GM19455 (cell line): Measurements from ENCODE around the gene C4orf17.
A peak's percentile ranks its signal among the peaks of the same experiment; 100 is the strongest.
"Not testable (repeated sequence)": the region's sequence is repeated elsewhere in the genome, so short reads cannot be mapped to it uniquely, and the experiment has no call there.

ENCODE experiments used
- ATAC-seq: cut with Tn5 transposase; IDR thresholded peaks from one replicate; pipeline ENCODE4 v1.9.1; 2021; ENCODE audit not compliant: unreplicated experiment

The C4orf17 gene

DNA sequence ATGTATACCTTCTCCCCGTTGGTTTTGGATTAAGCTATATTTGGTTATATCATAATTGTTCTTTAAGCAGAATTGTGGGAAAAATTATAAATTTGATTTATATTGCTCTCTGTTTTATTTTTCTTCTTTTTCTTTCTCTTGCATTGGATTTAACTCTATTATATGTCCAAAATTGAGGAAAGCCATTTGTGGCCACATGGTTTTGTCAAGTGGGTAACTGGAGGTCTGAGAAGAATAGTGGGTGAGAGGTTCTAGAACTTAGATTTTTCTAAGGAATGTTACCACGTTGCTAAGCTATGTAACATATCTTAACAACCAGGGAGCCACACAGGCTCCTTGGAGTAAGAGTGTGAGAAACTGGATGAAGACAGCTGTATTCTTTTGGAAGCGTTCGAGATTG lies at the start of gene C4orf17:
TSS of gene C4orf17 (plus strand) at position 301 of the 400 bp plus-strand sequence. CDS start 2,061 bp downstream, outside the sequence.
- no peak for ATAC-seq

GRCh38 chr4:99461623-99462401 lies 49.0 kb upstream of the C4orf17 start:
- no peak for ATAC-seq

DNA sequence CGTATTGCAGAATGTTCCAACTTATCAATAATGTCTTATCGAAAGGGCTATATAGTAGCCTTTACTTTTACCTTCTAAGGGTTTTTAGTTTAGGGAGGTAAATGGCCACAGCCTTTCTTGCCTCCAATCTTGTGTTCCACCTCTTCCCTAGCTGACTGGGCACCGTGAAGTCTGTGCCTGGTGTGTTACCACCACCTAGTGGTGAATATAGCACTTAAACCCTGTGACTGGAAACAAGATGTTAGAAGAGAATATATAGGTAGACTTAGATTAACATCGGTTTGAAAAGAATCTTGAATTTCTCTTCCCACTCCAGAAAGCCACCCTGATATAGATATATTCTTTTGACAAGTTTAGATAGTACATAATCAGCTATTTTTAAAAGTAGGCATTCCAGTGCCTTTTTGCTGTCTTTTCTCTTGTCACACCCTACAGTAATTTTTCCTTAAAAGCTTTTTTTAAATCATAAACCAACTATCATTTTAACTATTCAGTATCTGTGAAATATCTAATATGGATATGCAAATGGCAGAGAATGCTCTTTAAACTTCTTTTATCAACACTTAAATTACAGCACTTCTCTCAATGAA lies 47.9 kb upstream of the C4orf17 start:
- peak; percentile 96 for ATAC-seq

GRCh38 chr4:99463566-99463965 lies 47.3 kb upstream of the C4orf17 start:
- no peak for ATAC-seq

- ATAC-seq = no peak
Observed at GRCh38 chr4:99467887-99468286, 42.9 kb upstream of the C4orf17 start.

DNA sequence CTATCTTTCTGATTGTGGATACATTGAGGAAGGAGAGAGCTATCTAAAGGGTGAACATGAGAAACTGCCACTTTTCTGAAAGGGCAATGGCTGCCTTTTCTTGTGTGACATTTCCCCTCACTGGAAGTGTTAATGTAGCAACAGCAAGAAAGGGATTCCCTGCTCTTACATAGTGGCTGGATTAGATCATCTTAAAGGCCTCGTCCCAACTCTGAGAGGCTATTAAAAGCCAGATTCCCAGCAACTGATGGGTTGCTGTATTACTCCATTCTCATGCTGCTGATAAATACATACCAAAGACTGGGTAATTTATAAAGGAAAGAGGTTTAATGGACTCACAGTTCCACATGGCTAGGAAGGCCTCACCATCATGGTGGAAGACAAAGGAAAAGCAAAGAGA lies 41.9 kb upstream of the C4orf17 start:
- no peak for ATAC-seq

DNA sequence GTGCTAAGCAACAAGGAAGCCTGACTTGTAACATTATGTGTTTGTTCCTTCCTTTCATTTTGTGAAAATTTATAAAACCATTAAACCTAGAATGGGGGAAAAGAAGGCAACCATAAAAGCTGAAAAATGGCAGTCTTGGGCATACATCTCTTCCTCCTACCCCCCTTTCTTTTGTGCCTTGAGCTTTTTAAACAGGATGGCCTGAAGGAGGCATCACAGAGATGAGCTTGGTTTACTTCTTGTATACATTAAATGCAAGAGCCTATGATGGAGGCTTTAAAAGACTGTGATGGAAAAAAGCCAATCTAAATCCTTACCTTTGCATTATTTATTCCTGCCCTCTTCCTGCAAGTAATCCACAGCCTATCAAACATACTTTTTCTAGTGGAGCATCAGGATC lies 39.5 kb upstream of the C4orf17 start:
- no peak for ATAC-seq

DNA sequence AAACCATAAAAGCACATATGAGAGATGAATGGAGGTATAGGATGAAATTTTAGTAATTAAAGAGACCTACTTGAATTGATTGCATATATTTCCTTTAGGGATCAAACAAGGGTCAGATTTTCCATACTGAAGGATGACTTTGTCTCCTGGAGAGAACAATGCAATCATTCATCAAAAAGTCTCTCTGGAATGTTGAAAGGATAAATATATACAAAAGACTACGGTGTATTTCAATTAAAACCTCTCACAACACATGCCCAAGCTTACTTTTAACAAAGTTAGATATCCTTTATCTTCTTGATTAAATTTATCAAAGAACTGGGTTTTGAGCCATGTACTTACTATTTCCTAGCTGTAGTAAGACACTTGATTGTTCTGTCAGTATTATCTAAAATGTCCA lies 38.9 kb upstream of the C4orf17 start:
- ATAC-seq = no peak

- ATAC-seq = no peak
Observed at GRCh38 chr4:99473131-99473530, 37.7 kb upstream of the C4orf17 start.

- no peak for ATAC-seq
Observed at GRCh38 chr4:99483636-99484035, 27.2 kb upstream of the C4orf17 start.

- ATAC-seq = no peak
Observed at GRCh38 chr4:99485212-99485611, 25.6 kb upstream of the C4orf17 start.

DNA sequence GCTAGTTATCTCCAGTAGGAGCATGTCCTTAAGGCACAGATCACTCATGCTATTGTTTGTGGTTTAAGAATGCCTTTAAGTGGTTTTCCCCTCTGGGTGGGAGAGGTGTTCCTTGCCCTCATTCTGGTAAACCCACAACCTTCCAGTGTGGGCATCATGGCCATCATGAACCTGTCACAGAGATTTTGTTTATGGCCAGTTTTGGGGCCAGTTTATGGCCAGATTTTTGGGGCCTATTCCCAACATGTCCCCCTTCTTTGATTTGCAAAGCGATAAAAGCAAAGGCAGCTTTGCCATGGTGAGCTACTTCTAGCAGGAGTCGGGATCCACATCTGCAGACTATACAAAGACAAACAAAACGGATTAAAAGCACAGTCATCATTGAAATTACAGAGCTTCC lies 24.2 kb upstream of the C4orf17 start:
- not testable (repeated sequence) for ATAC-seq

- no peak for ATAC-seq
Observed at GRCh38 chr4:99490286-99490685, 20.5 kb upstream of the C4orf17 start.

DNA sequence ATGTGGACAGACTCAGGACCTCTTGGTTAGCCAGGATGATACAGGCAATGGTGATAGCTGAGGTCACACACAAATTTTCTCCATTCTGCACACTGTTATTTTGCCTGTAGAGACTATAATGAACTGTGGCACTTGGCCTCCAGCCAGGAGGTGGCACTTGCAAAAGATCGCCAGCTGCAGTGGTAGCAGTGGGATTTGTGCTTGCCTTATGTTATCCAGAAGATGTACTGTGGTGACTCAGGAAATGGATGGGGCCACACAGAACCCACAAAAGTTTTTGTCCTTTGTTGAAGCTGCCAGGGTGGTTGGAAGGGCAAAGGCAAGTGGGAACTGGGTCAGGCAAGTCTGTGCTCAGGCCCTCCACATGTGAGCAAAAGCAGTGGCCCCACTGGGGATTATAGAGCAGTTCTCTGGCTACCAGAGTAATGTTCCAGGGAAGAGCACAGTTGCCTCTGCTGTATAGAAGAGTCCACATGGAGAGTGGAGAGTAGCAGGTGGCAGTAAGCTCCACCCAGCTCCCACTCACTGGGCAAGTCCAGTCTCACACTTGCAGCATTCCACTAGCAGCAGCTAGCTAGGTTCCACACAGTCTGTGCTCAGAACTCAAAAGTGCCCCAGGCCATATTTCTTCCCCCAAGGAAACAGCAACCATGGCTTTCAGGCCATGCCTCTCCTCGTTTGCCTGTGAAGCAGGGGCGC lies 5.9 kb upstream of the C4orf17 start:
- ATAC-seq = no peak

- no peak for ATAC-seq
Observed at GRCh38 chr4:99506781-99507180, 4.0 kb upstream of the C4orf17 start.

GRCh38 chr4:99507349-99507748 lies 3.5 kb upstream of the C4orf17 start:
- ATAC-seq = no peak

DNA sequence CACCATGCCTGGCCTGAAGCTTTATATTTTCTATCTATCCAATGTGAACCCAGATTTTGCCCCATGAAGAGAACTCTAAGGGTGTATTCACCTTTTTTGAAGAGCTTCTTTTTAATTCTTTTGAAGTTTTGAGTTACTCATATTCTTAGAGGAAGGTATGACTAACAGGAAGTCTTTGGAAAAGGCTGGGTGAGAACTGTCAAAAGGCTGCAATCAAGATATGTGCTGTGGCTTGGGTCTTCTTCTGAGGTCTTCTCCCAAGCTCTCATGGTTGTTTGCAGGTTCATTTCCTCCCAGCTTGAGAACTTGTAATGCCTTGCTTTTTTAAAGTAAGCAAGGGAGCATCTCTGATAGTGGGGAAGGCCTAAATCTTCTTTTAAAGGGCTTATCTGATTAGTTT lies 3.1 kb upstream of the C4orf17 start:
- ATAC-seq = no peak

DNA sequence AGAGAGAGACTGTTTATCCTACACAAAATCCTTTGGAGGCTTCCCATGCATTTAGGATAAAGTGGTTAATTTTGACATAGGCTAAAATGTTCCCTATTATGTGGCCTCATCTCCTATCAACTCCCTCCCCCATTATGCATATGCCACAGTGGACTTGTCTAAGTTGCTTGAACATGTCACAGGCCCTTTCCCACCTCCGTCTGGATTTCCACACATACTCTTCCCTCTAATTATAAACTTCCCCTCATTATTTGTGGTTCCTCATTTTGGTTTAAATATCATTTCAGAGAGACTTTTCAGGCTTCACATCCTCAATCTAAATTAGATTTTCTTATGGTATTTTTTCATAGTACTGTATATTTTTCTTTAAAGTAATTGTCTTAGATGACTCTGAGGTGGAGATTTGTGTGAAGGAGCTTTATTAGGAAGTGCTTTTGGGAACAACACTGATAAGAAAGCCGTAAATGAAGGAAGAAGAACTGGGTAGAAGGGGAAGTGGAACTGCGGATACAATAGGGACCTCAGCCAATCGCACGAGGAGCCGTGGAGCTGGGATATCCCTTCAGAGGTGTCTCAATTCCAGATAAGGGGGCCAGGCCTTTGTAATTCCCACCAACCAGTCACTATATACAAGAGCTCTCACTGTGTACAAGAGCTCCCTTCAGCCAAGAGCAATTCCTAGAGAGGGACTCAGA lies 7.9 kb downstream of the C4orf17 start:
- ATAC-seq = no peak

GRCh38 chr4:99529228-99529627 lies 18.4 kb downstream of the C4orf17 start:
- no peak for ATAC-seq

DNA sequence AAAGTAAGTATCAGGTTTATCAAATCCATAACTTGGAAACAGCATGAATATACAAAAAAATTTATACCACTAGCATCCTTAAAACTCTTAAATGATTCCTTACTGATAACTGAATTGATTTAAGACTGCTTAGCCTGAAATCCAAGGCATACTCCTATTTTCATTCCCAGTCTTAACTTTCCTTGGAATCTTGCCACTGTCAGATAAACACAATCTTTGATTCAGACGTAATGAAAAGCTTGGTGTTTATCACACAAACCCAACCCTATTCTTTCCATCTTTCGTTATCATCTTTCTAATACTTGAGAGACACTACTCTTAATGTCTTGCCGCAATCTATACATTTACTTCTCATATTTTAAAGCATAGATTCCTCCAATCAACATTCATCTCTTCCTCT lies 19.1 kb downstream of the C4orf17 start:
- no peak for ATAC-seq

- not testable (repeated sequence) for ATAC-seq
Observed at GRCh38 chr4:99534699-99535098, 23.9 kb downstream of the C4orf17 start.
